Subcutaneous abdominal adipose tissue (tissue), 5 donors: ENCODE measurements around the gene CREG1.

Experiments
- H3K27ac ChIP-seq: one replicate; pipeline ENCODE4 v1.7.0; 2013; ENCODE audit warnings: low read depth, mild to moderate bottlenecking, inconsistent platforms, low read length, moderate library complexity
- H3K27me3 ChIP-seq, 5 donors: one replicate each; pipeline ENCODE4 v1.7.0; 2013; ENCODE audit warnings: low read length in 5 of 5, inconsistent platforms in 1 of 5; ENCODE audit not compliant: control insufficient read depth in 5 of 5, insufficient read depth in 4 of 5
- H3K36me3 ChIP-seq, 5 donors: one replicate each; pipeline ENCODE4 v1.7.0; 2013; ENCODE audit warnings: low read length in 5 of 5; ENCODE audit not compliant: control insufficient read depth in 5 of 5, insufficient read depth in 5 of 5
- H3K4me1 ChIP-seq, 5 donors: one replicate each; pipeline ENCODE4 v1.7.0; 2013; ENCODE audit warnings: low read length in 5 of 5, mild to moderate bottlenecking in 3 of 5, moderate library complexity in 1 of 5; ENCODE audit not compliant: control insufficient read depth in 5 of 5, insufficient read depth in 5 of 5
- H3K4me3 ChIP-seq, 5 donors: one replicate each; pipeline ENCODE4 v1.7.0; 2013; ENCODE audit warnings: low read length in 5 of 5, low read depth in 1 of 5
- H3K9ac ChIP-seq, 5 donors: one replicate each; pipeline ENCODE4 v1.7.0; 2013; ENCODE audit warnings: low read length in 5 of 5, mild to moderate bottlenecking in 4 of 5, moderate library complexity in 3 of 5
- H3K9me3 ChIP-seq, 5 donors: one replicate each; pipeline ENCODE4 v1.7.0; 2013; ENCODE audit warnings: low read length in 5 of 5; ENCODE audit not compliant: control insufficient read depth in 5 of 5
- donor health status: healthy.
- donor health status: healthy.
- donor health status: healthy.
- donor health status: healthy.
- donor health status: healthy.

The CREG1 gene

GRCh38 chr1:167533851-167534300 is 19.7 kb downstream of the CREG1 start:
- no peaks in the 10 kb centered on the region for H3K36me3 ChIP-seq
- H3K4me3 ChIP-seq, result no peak overlapping the region
- no peaks in the 10 kb centered on the region for H3K4me1 ChIP-seq

GRCh38 chr1:167532964-167533824 is 20.4 kb downstream of the CREG1 start:
- Histone ChIP-seq H3K9me3 (no peaks in the 10 kb centered on the region), H3K9ac (no peak overlapping the region), H3K4me3 (no peak overlapping the region), H3K27ac (no peak overlapping the region), H3K4me1 (no peaks in the 10 kb centered on the region), H3K36me3 (no peaks in the 10 kb centered on the region), H3K27me3 (no peaks in the 10 kb centered on the region)

More at GRCh38 chr1:167533851-167534300, 19.7 kb downstream of the CREG1 start:
- Histone ChIP-seq H3K27ac (no peak overlapping the region), H3K27me3 (no peaks in the 10 kb centered on the region), H3K9me3 (no peaks in the 10 kb centered on the region), H3K9ac (no peak overlapping the region)

- Histone ChIP-seq H3K27me3 (no peaks in the 10 kb centered on the region), H3K27ac (no peak overlapping the region), H3K36me3 (no peaks in the 10 kb centered on the region), H3K9me3 (no peaks in the 10 kb centered on the region), H3K9ac (no peak overlapping the region), H3K4me3 (no peak overlapping the region), H3K4me1 (no peaks in the 10 kb centered on the region)
Measured at GRCh38 chr1:167532375-167532774, 21.2 kb downstream of the CREG1 start.

- Histone ChIP-seq H3K4me1 (no peaks in the 10 kb centered on the region), H3K27ac (no peak overlapping the region)
Measured at GRCh38 chr1:167529829-167530474, 23.6 kb downstream of the CREG1 start.

GRCh38 chr1:167528057-167528728 is 25.4 kb downstream of the CREG1 start:
- peaks cover 0 to 5% (median 0%) of the 10 kb centered on the region in 5 donors for H3K9me3 ChIP-seq
- H3K36me3 ChIP-seq, result no peaks in the 10 kb centered on the region
- no peaks in the 10 kb centered on the region for H3K27me3 ChIP-seq
- H3K9ac ChIP-seq, result no peak overlapping the region
- no peak overlapping the region for H3K4me3 ChIP-seq
- H3K27ac ChIP-seq, result no peak overlapping the region
- H3K4me1 ChIP-seq, result no peaks in the 10 kb centered on the region

More at GRCh38 chr1:167529829-167530474, 23.6 kb downstream of the CREG1 start:
- H3K9ac ChIP-seq, result no peak overlapping the region
- H3K4me3 ChIP-seq, result no peak overlapping the region
- H3K27me3 ChIP-seq, result no peaks in the 10 kb centered on the region
- no peaks in the 10 kb centered on the region for H3K9me3 ChIP-seq
- H3K36me3 ChIP-seq, result no peaks in the 10 kb centered on the region

- H3K9ac ChIP-seq, result no peak overlapping the region
- peaks cover 0 to 5% (median 0%) of the 10 kb centered on the region in 5 donors for H3K9me3 ChIP-seq
- H3K27me3 ChIP-seq, result no peaks in the 10 kb centered on the region
- H3K4me3 ChIP-seq, result no peak overlapping the region
- no peaks in the 10 kb centered on the region for H3K4me1 ChIP-seq
- no peaks in the 10 kb centered on the region for H3K36me3 ChIP-seq
- H3K27ac ChIP-seq, result no peak overlapping the region
Measured at GRCh38 chr1:167526667-167527383, 26.7 kb downstream of the CREG1 start.

GRCh38 chr1:167524651-167525050 is 28.9 kb downstream of the CREG1 start:
- H3K27me3 ChIP-seq, result no peaks in the 10 kb centered on the region
- no peak overlapping the region for H3K9ac ChIP-seq
- H3K9me3 ChIP-seq, result peaks cover 0 to 5% (median 0%) of the 10 kb centered on the region in 5 donors
- no peak overlapping the region for H3K27ac ChIP-seq
- no peaks in the 10 kb centered on the region for H3K36me3 ChIP-seq
- no peak overlapping the region for H3K4me3 ChIP-seq
- no peaks in the 10 kb centered on the region for H3K4me1 ChIP-seq

- Histone ChIP-seq H3K4me3 (no peak overlapping the region), H3K9ac (no peak overlapping the region), H3K4me1 (no peaks in the 10 kb centered on the region), H3K27ac (no peak overlapping the region), H3K9me3 (peaks cover 0 to 5% (median 0%) of the 10 kb centered on the region in 5 donors), H3K36me3 (no peaks in the 10 kb centered on the region), H3K27me3 (peaks cover 0 to 4% (median 0%) of the 10 kb centered on the region in 5 donors)
Measured at GRCh38 chr1:167522246-167522645, 31.3 kb downstream of the CREG1 start.

- H3K4me3 ChIP-seq, result no peak overlapping the region
- H3K36me3 ChIP-seq, result no peaks in the 10 kb centered on the region
- no peak overlapping the region for H3K27ac ChIP-seq
- no peak overlapping the region for H3K9ac ChIP-seq
- no peaks in the 10 kb centered on the region for H3K4me1 ChIP-seq
- H3K27me3 ChIP-seq, result peaks cover 0 to 7% (median 0%) of the 10 kb centered on the region in 5 donors
- H3K9me3 ChIP-seq, result peaks cover 0 to 5% (median 0%) of the 10 kb centered on the region in 5 donors
Measured at GRCh38 chr1:167520711-167521206, 32.8 kb downstream of the CREG1 start.
